HG03066 (cell line): Measurements from ENCODE around the gene EZR.

Experiments
- ATAC-seq: cut with Tn5 transposase; IDR thresholded peaks from one replicate; pipeline ENCODE4 v1.9.1; 2021; ENCODE audit warnings: low read depth; ENCODE audit not compliant: unreplicated experiment

Gene EZR

GRCh38 chr6:158819977-158820622, 932 bp upstream of the EZR start:
- ATAC-seq: no peak

- ATAC-seq: peak; percentile 32
Observed at GRCh38 chr6:158818581-158819212, 471 bp downstream of the EZR start.

GRCh38 chr6:158817728-158818580, 1.2 kb downstream of the EZR start:
- ATAC-seq: no peak

GRCh38 chr6:158816803-158817727, 2.1 kb downstream of the EZR start:
- ATAC-seq: no peak

- peak; percentile 23 for ATAC-seq
Observed at GRCh38 chr6:158816329-158816728, 2.8 kb downstream of the EZR start.

DNA sequence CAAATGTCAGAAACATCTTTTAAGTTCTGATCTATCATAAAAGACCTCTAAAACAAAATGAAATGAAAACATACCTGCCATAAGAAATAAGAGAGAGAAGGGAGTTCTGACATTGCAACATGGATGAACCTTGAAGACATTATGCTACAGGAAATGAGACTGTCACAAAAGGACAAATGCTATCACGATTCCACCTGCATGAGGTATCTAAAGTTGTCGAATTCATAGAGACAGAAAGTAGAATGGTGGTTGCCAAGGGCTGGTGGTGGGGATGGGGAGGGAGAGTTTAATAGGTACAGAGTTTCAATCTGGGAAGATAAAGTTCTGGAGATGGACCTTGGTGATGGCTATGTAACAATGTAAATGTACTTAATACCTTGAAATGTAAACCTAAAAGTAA, 3.3 kb downstream of the EZR start:
- no peak for ATAC-seq

- ATAC-seq: no peak
Observed at GRCh38 chr6:158815379-158815724, 3.8 kb downstream of the EZR start.

DNA sequence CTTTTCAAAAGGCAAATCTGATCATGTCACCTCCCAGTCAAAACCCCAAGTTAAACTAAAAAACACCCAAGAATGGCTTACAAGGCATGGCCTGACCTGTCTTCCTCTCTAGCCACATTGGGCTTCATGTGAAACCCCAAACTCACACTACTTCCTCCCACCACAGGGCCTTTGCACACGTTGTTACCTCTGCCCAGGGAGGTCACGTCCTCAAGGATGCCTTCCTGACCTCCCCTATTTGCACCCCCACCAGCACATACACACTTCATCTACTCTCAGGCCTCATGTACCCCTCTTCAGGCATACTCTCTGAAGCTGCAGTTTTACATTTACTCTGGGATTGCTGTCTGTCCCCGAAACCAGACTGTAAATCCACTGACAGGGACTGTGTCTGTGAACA, 6.1 kb downstream of the EZR start:
- ATAC-seq: no peak

GRCh38 chr6:158812611-158813010, 6.6 kb downstream of the EZR start:
- ATAC-seq: no peak

- ATAC-seq: no peak
Observed at GRCh38 chr6:158810155-158811095, 8.7 kb downstream of the EZR start.

- peak; percentile 73 for ATAC-seq
Observed at GRCh38 chr6:158808941-158809678, 10.1 kb downstream of the EZR start.

DNA sequence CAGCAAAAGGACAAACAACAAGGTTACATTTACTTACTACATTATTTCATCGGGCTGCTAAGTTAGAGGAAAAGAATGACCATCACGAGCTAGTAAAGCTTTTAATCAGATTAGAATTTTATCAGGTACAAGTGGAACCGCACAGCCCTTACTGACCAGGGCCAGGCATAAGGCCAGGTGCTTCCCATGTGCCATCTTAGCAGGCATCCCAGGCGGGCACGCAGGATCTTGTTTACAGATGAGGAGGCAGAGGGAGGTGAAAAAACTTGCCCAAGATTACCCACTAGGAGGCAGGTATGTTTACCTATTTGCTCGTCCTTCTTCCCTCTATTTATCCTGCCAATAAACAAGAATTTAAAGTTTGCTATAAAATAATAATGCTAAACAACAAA, 10.7 kb downstream of the EZR start:
- ATAC-seq: no peak

DNA sequence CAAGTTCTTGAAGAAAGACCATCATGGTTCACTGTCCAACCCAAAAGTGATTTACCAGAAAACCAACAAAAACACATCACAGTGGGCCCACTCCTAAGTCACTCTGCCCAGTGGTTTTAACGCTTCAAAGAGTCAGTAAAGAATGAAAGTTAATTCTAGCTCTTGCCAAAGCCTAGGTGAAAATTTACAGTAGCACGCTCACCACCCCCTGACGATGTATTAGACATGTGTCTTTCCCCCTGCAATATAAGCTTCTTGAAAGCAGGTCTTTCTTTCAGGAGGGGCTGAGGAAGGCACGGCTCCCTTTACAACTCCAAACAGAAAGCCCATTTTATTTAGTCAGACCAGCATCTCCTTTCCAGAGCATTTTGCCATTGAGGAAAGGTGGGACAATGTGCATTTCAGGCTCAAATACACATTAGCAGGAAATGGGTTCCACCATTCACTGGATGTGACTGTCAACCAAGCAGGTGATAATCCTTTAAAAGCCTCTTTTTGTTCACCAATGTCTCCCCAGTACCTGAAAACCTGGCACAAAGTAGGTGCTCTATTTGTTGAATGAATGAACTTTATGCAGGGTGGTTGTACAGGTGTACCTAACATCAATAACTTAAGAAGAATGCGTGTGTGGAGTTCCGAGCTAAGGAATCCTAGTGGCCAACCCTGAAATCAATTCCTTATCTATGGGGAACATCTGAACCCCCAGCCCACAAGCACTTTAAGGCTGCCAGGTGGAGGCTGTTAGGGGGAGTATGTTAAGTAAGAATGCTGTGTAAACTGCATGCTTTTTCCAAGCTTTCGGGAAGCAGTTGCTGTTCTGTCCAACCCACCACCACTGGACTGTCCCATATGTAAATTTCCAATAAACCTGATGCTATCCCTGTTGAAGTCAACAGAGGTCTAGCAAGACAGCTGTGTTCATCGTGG, 11.4 kb downstream of the EZR start:
- ATAC-seq: no peak

DNA sequence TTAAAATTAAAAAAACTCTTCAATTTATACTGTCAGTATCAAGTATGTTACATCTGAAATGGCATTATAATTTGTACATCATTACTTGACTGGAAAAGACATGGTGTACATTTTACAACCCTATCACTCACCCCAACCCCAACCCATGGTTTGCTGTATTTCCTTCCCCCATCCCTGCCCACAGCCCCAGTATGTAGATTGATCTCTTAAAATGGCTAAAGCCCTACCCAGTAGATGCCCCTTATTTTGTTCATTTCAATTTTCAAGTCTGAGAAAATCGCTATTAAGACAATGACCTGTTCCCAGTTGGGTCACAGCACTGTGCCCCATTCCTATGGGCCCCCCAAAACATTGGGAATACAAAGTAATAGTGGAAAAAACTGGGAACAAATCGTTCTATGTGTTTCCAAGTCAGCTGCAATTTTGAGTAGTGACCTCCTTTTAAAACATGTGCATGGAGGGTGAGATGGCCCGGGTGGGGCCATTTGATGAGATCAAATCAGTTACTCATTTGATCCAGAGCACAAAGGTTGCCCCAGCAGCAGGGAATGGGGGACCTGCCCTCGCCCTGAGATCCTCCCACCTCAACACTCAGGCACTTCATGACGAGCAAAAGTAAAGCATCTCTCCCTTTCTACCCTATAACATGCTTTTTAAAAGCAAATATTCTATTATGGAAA, 13.3 kb downstream of the EZR start:
- ATAC-seq: no peak

DNA sequence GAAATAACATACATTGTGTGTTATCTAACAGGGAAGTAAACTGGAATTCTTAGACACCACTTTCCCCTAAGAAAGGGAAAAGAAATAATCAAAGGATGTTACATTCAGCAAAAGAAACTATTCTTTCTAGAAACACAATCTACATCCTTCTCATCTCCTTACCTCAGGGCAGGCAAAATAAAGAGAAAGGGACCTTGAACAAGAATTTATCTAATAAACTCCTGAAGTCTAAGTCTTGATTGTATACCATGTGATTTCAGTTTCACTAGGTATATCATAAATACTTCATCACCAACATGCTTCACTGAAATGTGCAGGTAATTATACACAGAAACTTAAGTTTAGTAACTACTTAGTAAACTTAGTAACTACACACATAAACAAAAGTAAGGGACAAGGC, 15.0 kb downstream of the EZR start:
- ATAC-seq: no peak

DNA sequence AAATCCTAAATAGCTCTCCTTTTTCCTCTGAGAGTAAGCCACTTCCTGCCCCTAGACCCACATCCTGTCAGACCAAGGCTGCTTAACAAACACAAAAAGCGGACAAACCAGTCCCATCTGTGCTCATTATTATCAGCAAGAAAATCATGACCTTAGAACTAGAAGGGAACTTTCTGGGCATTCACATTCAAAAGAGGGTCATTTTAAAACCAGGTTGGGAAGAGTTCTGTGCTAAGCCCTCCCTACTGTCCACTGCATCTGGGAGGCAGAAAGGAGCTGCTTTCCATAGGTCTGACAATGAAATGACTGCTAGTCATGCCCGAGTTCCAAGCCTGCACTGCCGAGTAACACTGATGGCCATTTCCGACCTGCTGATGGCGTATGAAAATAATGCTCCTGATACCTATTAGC, 15.4 kb downstream of the EZR start:
- ATAC-seq: peak; percentile 72

DNA sequence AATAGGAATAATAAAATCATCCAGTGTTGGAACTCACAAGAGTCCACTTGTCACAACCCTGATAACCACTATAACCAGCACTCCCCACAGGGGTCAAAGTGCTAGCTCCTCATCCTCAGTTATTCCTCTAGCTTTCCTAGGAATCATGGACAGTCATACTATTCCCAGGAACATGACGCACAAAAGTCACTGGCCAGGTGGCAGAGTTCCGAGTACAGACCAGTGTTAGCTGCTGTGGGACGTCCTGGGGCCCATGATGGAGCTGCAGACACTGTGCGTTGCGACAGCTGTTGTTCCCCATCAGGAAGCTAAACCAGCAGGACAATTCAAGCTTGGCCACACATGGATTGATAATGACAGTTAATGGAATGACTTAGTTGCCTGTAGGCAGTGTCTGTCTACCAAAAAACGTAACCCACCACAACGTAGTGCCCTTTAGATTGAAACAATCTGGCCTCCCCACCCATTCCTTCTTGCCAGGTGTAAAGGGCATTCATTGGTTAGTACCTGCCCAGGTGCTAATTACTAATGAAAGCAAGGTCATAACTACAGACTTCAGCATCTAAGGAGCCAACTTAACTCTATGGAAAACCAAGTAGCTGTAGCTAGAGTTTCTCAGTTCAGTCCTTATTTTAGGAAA, 17.4 kb downstream of the EZR start:
- no peak for ATAC-seq
